NCI-H2029 (cell line): Measurements from ENCODE around the gene LGALSL.

Source experiments
- DNase-seq: peaks from one replicate; lab custom pipeline; 2025; lab: John Stamatoyannopoulos, UW

The LGALSL gene

DNA sequence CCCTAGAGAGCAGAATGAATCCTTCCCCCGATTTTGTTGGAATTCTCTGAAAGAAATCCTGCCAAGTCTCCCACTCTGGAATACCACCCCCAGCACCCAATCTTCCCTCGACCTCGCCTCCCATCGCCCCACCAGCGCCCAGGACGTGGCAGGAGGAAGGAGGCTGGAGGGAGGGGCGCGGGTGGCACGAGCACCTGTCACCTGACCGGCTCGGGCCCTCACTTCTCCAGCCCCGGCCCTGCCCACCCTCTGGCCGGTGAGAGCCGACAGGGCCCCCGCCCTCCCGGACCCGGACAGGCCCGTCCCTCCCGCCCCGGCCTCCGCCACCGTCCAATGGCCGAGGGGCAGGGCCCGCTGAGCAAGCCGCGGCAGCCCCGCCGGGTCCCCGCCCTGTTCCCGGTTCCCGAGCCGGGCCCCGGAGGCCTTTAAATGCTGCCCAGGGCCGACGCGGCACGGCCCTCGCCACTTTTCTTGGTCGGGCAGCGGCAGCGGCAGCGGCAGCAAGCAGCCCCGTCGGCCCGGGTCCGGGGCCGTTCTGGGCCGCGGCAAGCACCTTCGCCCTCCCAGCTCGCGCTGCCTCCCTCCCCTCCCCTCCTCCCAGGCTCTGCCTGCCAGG, at the start of gene LGALSL:
Gene LGALSL (plus strand): TSS at position 393 of the 616 bp plus-strand sequence. CDS start 384 bp downstream, outside the sequence.
- peak; percentile 13 for DNase-seq

DNA sequence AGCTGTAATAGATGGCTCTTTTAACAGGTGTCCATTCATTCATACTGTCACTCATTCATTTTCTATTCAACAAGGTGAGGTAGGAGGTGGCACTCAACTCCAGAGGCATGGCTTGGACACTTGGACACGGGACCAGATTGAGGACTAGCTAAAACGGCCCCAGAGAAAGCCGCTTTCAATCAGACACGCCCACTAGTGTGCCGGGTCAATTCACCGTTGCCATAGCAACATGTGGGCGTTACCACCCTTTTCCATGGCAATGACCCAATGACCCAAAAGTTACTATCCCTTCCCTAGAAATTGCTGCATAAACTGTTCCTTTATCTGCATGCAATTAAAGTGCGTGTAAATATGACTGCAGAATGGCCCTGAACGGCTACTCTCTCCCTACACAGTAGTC, 49.2 kb upstream of the LGALSL start:
- DNase-seq = no peak

DNA sequence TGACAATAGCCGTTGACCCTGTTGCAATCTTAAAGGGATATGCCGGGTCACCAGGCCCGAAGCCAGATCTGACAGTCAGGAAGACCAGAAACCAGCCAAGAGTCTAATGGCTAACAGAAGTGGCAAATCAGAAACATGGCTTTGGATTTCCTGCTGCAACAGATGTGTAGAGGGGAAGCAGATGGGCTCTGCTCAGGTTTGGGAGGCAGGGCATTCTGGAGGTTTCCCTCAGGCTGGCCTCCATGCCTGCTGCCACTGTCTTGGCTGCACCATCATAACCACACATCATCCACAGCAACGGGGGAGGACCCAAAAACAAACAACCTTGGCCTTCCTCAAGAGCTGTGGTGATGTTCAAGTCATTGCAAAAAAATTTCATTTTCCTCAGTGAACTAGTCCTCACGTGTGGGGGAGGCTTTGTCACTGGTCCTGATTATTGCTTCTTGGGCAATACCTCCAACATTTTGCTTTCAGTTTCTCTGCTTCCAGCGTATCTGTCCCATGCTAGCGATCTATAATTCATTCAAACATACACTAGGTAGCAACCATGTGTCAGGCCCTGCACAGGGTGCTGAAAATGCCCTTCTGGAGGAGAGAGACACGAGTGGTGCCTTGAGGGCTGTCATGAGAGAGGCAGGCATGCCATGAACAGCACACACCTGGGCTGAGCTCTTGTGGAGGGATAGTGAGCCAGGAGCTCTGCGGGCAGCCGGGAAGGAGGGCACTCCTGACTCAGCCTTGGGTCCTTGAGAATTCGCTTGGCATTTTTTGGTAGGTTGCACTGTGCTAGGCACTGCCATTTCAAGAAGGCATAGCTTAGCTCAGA, 48.2 kb upstream of the LGALSL start:
- no peak for DNase-seq

GRCh38 chr2:64406407-64406774, 47.6 kb upstream of the LGALSL start:
- no peak for DNase-seq

DNA sequence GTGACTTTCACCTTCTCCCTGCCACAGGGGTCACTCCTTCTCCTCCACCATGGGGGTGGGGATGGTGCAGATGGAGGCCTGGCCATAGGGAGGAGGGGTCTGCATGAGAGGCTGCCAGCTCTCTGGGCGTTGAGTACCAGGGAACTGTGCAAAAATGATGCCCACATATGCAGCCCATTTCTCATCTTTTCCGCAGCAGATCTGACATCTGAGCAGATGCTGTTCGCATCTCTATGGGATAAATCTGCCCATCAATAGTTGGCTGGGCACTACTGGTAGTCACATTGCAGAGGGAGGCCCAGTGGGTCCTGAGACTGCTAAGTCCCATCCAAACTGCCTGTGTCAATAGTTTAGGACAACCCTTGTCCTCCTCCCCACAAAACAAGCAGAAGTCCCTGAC, 45.9 kb upstream of the LGALSL start:
- DNase-seq = no peak

- no peak for DNase-seq
Observed at GRCh38 chr2:64410671-64411070, 43.3 kb upstream of the LGALSL start.

DNA sequence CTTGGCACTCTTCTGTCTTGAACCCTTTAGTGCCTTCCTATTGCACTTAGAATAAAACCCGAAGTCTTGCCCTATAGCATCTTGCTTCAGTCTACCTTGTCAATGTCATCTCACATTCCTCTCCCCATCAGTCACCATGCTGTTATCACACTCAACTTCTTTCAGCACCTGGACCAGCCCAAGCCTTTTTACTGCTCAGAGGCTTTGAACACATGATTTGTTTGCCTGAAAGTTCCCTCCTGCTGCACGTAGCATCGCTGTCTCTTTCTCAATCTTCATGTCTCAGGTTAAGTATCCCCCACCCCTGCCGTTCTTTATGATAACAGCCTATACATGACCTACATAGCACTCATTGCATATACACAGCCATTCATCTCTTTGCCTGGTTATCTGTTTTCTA, 41.3 kb upstream of the LGALSL start:
- DNase-seq = no peak

- no peak for DNase-seq
Observed at GRCh38 chr2:64414736-64415435, 39.1 kb upstream of the LGALSL start.

DNA sequence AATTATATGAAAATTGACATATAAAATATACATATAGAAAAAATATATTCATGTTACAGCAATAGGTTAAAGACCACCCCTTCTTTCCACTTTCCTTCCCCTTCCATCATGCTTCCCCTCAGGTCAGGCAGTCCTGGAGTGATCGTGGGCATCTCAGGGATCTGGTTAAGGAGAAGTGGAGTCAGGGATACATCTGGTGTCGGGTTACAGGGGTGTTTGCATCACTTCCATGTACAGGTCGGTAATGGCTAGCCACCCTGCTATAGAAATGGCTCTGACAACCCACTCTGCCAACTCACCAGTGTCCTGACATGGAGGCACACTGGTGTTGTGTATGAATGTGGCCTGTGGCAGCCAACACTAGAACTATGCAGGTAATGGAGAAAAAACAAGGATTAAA, 36.3 kb upstream of the LGALSL start:
- no peak for DNase-seq

DNA sequence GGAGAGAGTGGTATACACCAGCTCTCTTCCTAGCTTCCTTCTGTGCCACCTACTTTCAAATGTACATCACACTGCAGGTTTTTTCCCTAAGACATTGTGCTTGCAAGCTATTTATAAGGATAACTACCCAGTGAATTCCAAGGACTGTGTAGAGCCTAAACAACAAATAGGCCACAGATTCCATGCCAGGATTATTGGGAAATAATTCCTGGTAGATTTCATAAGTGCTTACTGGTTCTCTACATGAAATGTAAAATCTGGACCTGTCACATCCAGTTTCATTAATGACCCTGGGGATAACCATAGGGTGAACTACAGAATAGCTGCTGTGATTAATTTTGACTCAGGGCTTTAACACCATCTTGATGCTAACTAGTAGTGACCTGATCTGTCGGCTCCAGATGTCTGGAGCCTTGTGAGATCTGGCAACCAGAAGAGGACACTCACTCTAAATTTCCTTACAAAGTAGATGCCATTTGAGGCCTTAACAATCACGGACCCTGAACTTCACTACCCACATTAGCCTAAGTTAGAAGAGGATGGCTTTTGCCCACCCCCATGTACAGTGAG, 34.3 kb upstream of the LGALSL start:
- DNase-seq = no peak

- no peak for DNase-seq
Observed at GRCh38 chr2:64420677-64421076, 33.3 kb upstream of the LGALSL start.

GRCh38 chr2:64421201-64421600, 32.8 kb upstream of the LGALSL start:
- DNase-seq = no peak

DNA sequence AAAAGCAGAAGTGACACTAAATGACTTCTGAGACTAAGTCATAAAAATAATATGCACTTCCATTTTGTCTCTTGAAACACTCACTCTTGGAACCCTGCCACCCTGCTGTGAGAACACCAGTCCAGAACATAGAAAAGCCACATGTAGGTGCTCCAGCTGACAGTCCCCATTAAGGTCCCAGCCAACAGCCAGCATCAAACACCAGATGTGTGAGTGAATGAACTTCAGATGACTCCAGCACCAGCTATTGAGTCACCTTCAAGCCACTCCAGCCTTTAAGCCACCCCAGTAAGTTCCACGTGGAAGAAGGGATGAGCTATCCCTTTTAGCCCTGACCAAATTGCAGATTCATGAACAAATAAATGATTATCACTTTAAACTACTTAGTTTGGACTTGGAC, 31.5 kb upstream of the LGALSL start:
- no peak for DNase-seq

- DNase-seq = no peak
Observed at GRCh38 chr2:64423303-64423702, 30.7 kb upstream of the LGALSL start.

GRCh38 chr2:64424416-64424987, 29.5 kb upstream of the LGALSL start:
- no peak for DNase-seq

DNA sequence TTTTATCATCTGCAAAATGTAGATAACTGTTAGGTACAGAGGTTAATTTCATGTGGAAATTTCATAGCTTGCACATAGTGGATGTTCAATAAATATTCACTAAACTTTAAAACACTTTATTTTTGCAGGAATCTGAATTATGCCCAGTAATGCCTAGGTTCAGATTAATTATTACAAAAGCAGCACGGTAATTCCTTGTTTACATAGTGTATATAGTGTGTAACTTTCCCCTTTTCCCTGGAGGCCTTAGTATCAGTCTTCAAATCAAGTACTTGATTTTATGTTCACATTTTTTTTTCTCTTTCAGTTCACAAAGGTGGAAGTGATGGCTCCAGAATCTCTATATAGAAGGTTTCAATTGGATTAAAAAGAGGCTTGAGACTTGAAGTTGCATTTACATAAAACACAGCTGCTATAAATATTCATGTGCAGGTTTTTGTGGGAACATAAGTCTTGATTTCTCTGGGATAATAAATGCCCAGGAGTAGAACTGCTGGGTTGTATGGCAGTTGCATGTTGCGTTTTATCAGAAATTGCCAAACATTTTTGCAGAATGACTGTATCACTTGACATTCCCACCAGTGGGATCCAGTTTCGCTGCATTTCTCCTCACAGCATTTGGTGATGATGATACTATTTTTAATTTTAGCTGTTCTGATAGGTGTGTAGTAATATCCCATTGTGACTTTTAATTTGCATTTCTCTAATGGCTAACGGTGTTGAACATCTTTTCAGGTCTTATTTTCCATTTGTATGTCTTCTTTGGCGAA, 27.6 kb upstream of the LGALSL start:
- no peak for DNase-seq

DNA sequence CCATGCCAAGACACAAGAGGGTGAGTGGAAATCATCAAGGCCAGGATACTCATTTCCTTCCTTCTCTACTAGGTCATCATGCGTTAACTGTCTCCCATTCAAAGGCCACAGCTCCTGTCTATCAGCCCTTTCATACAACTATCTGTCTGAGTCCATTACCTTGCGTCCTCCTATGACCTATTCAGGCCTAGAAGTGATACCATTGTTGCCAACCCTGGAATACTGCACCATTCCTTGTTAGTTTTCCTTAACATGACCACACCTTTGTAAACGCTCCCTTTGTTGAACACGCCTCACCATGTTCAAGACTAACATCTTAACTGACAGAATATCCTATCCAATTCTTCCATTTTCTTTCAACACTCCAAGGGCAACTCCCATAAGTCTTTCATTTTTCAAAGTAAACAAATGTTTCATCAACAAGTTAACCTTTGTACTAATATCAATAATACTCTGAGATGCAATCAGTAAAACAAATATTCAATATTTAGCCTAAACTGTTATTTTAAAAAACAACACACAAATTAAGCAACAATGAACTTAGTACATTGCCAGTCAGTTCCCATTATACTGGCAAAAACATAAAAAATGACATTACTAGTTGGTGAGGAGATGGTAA, 19.8 kb upstream of the LGALSL start:
- DNase-seq = peak; percentile 15

GRCh38 chr2:64437883-64438282, 16.1 kb upstream of the LGALSL start:
- DNase-seq = no peak

- DNase-seq = no peak
Observed at GRCh38 chr2:64439194-64439593, 14.8 kb upstream of the LGALSL start.

DNA sequence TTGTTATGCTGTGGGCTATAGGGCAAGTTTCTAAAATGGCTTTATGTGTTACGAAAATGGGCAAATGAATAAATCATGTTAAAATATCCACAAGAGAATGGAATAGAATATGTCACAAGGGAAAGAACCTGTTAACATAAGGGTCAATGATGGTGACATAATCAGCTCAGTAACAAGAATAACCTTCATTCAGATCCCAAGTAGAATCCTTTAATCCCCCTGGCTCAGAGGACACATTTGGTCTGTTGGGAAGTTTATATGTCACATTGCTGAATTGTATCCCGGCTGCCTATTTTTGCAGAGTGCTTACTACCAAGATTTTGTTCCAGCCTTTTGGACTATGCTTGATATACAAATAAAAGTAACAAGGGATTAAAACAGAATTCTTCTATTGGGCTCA, 13.1 kb upstream of the LGALSL start:
- no peak for DNase-seq

GRCh38 chr2:64442277-64442676, 11.7 kb upstream of the LGALSL start:
- DNase-seq = no peak
